Measurements from ENCODE around the gene PAX5.

DNA sequence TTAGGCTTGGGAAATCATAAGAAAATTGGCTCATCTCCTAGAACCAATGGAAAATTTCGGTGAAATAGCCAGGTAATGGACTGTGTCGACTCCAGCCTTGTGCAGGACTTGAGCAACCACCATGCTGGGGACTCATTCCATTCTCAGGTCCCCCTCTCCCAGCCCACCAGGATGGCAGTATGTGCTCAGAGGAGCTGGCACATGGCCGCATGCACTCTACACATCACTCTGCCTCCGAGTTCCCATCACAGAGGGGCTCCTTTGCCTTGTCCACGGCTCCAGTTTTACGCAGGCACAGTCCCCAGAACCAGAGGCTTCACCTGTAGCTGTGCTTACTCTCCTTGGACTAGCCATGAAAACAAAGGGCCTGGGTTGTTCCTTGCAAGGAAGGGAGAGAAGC is 149.3 kb downstream of the PAX5 start:
- no peak for TF ChIP-seq TAF1 (IDR thresholded peaks at IDR 0.05; ENCODE audit: low read depth, low read length)
- TF ChIP-seq POLR2A (IDR thresholded peaks at IDR 0.05; ENCODE audit: low read depth, low read length): no peak
- TF ChIP-seq PAX5 (IDR thresholded peaks at IDR 0.05; ENCODE audit: insufficient read depth, low read length, severe bottlenecking): no peak
- TF ChIP-seq POLR2AphosphoS5 (IDR thresholded peaks at IDR 0.05; ENCODE audit: low read depth, low read length): no peak
- TF ChIP-seq SPI1 (IDR thresholded peaks at IDR 0.05; ENCODE audit: low read depth, low read length): no peak
- TF ChIP-seq POU2F2 (IDR thresholded peaks at IDR 0.05; ENCODE audit: low read depth, low read length): no peak
